T-helper 2 cell treated with Interferon-gamma antibody and Interleukin-4, amounts not matched to agents 100 ng/mL and 5 ng/mL, for 36 hours (primary cell): Measurements from ENCODE around the gene ABTB2. TPM values are rescaled to one million over a fixed set of nuclear protein-coding genes. Genes with fewer than 3 reads are reported as not detected.

Experiments
- intact Hi-C: fragments of 100-400 bp; cut with micrococcal nuclease; formaldehyde crosslinking; loops from one replicate; pipeline ENCODE4 v1.15.1; 2023
- total RNA-seq: library from RNA; stranded (reverse); gene quantifications from 2 replicates; pipeline ENCODE4 v1.2.3, GENCODE V29; 2022

Gene ABTB2
- total RNA-seq, 1 donor from 2014 or later = 4.6 TPM

- intact Hi-C loops = no loop called here
Observed at GRCh38 chr11:34318111-34319037, 39.4 kb downstream of the ABTB2 start.

DNA sequence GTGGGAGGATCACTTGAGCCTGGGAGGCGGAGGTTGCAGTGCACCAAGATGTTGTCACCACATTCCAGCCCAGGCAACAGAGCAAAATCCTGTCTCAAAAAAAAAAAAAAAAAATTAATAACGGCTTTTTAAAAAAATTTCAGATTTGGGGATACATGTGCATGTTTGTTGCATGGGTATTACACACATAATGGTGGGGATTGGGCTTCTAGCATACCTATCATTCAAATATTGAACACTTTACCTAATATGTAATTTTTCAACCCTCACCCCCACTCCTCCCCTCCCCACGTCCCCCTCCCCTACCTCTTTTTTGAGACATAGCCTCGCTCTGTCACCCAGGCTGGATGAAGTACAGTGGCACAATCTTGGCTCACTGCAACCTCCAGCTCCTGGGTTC is 40.1 kb downstream of the ABTB2 start:
- intact Hi-C loops = no loop called here

DNA sequence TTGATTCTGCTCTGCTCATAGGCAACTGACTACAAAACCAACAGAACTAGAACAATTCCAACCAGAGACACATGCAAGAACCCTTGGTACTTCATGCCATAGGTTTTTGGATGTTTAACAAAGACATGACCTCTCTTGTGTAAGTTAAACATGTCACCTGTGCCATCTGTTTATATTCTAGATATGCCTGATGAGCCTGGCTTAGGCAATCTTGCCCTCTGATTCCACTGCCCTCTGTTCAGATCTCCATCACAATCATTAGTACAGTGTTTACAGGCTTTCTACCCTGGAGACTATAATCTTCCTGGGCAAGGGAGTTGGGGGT is 40.8 kb downstream of the ABTB2 start:
- intact Hi-C loops = no loop called here

GRCh38 chr11:34316347-34317035 is 41.3 kb downstream of the ABTB2 start:
- intact Hi-C loops = no loop called here

DNA sequence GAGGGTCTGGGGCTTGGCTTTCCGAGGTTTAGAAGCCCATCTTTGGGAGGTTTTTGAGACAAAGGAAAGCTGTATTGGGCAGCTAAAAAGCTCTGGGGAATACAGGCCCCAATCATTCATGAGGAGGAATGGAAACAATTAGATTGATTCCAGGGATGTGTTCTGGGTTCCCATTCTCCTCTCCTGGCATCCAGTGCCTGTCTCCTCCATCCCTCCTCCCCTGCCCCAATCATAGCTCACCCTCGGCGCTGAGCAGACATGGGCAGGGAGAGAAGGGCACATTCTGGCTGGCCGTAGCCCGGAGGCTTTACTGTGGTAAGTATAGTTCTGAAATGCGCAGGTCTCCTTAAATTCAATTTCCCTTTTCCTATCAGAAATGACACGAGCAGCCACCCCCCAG is 42.4 kb downstream of the ABTB2 start:
- intact Hi-C loops = no loop called here

GRCh38 chr11:34314936-34315335 is 42.9 kb downstream of the ABTB2 start:
- intact Hi-C loops = no loop called here

DNA sequence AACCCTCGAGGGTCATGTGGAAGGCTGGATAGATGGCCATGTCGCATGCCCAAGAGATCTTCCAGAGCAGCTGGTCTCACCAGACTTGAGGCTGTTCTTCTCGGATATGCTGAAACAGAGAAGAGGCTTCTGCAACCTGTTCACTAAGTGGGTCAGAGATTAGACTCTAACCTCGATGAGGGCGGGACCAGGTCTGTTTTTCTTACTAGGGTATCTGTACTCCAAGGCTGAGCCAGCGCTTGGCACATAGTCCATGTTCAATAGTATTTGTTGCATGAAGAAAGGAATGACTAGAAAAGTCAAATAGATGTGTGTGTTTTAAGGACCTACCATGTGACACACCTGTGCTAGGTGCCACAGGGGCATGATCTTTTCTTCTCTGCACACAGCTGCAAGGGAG is 43.6 kb downstream of the ABTB2 start:
- intact Hi-C loops = no loop called here

- intact Hi-C loops = no loop called here
Observed at GRCh38 chr11:34313099-34313517, 44.7 kb downstream of the ABTB2 start.

DNA sequence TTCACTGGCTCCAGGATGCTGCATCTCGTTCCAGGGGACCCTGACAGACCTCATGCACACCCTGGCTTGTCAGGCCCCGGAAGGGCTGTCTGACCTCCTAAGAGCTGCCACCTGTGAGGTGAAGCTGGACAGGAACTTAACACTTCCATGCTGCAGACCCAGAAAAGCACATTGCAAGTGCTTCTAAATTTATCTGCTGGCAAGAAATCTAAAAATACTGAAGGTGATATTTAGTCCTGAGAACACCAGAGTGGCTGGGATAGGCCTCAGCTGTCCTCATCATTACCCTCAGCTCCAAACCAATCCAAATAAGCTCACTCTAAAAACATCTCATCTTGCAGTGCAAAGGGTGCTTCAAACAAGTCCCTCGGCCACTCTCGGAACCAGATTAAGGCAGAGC is 46.7 kb downstream of the ABTB2 start:
- intact Hi-C loops = no loop called here

- intact Hi-C loops = loop anchor here (5.0 kb wide), 1 partner anchor 47 kb away; the partner anchor contains the start of gene ABTB2
Observed at GRCh38 chr11:34309965-34310364, 47.8 kb downstream of the ABTB2 start.

GRCh38 chr11:34308913-34309585 is 48.8 kb downstream of the ABTB2 start:
- intact Hi-C loops = loop anchor here (5.0 kb wide), 1 partner anchor 48 kb away; the partner anchor contains the start of gene ABTB2

DNA sequence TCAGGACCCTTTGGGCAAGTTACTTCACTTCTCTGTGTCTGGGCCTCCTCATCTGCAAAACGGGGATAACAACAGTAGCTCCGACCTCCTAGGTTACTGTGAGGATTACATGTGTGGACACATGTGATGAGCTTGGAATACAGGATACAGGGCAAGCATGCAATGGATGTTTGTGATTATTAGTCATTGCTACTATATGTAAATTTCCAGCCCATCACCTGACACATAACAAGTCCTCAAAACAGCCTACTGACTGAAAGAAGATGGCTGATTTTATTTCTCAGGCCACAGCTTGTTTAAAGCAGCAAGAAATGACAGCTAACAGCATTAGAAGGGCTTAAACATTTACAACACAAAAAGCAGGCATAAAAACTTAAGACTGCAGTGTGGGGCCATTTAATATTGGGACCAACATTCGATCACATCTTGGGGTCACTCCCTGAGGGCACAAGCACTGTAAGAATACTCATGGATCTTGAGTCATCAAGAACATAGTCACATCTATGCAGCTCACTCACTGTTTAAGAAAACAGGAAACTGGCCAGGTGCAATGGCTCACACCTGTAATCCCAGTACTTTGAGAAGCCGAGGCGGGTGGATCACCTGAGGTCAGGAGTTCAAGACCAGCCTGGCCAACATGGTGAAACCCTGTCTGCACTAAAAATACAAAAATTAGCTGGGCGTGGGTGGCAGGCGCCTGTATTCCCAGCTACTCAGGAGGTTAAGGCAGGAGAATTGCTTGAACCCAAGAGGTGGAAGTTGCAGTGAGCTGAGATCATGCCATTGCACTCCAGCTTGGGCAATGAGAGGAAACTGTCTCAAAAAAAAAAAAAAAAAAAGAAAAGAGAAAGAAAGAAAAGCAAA is 49.5 kb downstream of the ABTB2 start:
- intact Hi-C loops = loop anchor here (5.0 kb wide), 1 partner anchor 49 kb away; the partner anchor contains the start of gene ABTB2

GRCh38 chr11:34305780-34306179 is 52.0 kb downstream of the ABTB2 start:
- intact Hi-C loops = loop anchor here (5.0 kb wide), 1 partner anchor 52 kb away; the partner anchor contains the start of gene ABTB2

GRCh38 chr11:34305193-34305592 is 52.6 kb downstream of the ABTB2 start:
- intact Hi-C loops = loop anchor here (5.0 kb wide), 1 partner anchor 52 kb away; the partner anchor contains the start of gene ABTB2

DNA sequence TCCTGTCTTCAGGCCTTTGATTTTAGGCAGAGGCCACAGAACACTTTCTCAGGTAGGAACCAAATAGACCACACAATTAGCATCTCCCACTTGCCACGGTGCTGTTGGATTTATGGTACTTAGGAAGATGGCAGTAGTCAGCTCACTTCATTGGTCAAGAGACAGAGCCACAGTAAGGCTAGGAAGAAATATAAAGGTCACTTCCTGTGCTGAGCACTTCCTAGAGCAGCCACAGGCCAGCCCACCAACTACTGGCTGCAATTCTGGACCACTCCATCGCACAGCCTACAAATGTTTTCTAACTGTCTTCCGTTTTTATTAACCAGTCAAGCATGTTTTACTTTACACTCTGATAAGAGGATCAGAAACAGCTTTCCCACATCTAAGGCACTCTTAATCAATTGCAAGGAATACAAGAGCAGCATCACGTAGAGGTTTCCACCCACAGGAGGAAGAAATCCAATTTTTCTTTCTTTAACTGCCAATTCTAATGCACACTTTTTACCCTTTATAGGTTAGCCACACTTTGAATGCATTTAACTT is 54.7 kb downstream of the ABTB2 start:
- intact Hi-C loops = no loop called here

DNA sequence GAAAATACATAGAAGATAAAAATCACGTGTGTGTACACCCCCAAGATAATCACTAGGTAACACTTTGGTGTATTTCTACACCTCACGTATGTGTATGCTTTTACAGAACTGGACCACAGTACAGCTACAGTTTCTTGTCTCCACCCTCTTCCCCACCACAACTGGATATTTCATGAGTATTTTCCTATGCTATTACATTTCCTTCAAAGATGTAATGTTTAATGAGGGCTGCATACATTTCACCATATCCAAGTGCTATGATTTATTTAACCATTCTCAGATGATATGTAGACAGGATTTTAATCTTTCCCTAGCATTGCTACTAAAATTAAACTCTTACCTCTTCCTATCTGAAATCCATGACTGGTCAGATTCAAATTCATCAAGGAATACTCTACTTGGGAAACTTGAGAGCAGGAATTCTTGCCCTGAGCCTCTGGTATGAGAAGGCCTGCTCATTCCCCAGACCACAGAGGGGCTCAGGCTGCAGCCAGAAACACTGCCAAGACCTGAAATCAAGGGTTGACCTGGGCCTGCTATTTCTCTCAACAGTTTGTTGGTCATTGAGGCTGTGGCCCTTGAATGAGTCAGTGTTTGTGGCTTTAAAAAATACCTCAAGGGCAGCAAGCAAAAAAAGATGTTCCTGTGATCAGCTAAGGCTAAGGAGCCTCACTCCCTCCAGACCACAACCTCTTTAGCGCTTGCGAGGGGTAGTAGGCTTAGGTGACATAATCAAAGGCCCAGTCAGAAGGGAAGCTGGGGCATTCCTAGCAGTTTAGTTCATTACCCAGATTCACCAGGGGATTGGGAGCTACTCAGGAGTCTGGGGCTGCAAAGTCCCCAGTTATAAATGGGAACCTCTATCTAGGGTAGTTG is 55.5 kb downstream of the ABTB2 start:
- intact Hi-C loops = no loop called here

DNA sequence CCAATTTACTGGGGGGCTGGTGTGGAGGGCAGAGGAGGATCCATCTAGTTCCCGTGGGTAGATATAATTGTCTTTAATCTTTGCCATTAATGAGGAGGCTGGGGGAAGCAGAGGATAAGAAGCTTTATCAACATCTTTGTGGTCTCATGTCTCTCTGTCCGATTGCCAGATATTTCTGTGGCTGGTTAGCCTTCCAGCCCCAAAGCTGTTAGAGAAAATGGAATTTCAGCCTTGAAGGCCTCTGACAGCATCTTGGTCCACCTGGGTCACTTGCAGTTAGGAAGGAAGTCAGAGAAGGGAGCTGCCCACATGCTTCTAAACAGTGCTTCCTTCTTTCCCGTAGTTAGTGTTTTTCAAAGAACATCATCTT is 56.9 kb downstream of the ABTB2 start:
- intact Hi-C loops = no loop called here

DNA sequence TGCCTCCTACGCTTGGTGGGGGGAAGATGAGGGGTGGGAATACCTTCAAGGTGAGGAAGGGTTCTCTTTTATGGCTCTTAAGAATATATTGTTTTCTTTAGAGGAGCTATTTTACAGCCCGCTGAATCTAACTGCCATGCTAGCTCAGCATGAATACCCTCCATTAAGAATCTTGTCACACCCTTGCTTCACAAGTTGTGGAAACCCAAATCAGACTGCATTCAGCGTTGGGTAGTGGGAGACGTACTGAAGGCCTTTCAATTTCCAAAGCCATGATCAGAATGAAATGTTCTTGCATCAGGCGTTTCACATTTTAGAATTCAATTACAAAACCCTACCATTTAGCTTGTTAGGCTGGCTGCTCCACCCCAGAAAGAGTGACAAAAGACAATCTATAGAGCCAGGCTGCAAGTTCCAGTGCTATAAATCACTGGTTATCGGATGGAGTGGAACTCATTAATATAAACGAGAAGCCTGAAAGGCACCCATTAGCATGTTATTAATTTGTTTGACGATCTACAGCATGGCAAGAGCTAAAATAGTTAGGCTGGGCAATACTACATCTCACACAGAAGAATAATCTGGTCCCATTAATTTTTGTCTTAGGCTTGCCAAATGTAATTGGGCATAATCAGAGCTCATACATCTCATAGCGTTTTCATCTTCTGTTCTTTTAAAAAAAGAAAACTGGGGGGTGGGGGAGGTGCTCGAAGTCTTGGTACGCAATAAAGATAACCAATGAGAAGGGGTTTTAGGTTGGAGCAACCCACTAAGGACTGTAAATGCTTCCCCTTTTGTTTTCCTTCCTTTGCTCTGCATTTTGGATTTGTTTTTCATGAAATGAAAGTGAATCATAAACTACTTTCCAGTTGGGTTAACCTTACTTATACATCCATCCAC is 57.5 kb downstream of the ABTB2 start:
- intact Hi-C loops = no loop called here
